ENCODE results near the gene PTGR3. TPM values are rescaled to one million over a fixed set of nuclear protein-coding genes. Genes with fewer than 3 reads are reported as not detected.

PTGR3 gene
- total RNA-seq, 2 experiments from 2014 or later: 14.1 to 14.3 TPM

DNA sequence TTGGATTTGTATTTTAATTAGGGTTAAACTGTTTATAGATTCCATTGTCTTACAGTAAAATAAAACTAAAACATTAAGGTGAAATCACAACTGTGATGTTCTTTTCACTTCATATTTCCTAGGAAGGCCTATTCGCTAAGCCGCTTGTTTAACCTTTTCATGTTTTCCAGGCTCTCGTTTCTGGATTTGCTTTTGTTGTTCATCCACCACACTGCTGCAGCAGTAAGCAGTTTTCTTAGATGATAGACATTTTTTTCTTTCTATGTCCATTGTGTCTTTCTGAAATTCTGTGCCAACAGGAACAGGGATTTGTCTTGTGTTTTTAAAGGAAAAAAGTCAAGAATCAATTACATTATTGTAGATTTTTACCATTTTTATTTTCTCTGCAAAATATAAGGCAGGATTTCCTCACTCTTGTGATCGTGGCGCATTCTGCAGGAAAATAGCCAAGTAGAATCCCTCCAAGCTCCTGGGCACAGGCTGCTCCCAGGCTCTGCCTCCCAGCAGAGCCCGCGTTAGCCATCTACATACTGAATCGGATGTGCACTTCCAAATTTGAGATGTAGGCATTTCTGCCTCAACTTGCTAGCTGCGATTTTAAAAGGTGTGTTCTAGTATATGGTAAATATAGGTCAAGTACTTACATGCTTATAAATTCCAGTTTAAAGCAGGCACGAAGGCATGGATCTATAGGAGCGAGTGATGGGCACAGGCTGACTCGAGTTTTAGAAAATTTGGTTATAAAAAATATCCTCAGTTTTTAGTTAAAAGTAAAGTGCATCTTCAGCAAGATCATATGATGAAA is 11.8 kb upstream of the PTGR3 start:
- intact Hi-C loops (cut with DNase I, micrococcal nuclease): no loop called here
- DNase-seq (no peak), ATAC-seq (ENCODE audit: poor library complexity) (no peak)
- no peaks in the 10 kb centered on the region for H3K27me3 ChIP-seq (ENCODE audit: control insufficient read depth in 1 of 2, insufficient read depth in 2 of 2, low read length in 2 of 2)
- Mint-ChIP-seq H3K9me3 (no peaks in the 10 kb centered on the region), H3K4me1 (ENCODE audit: low read depth) (peaks cover 92% of the 10 kb centered on the region), H3K27ac (peak overlapping the region; percentile 65), H3K36me3 (ENCODE audit: low read depth) (no peaks in the 10 kb centered on the region), H3K27me3 (no peaks in the 10 kb centered on the region), H3K4me3 (no peak overlapping the region)
- TF ChIP-seq, protein P1, sequence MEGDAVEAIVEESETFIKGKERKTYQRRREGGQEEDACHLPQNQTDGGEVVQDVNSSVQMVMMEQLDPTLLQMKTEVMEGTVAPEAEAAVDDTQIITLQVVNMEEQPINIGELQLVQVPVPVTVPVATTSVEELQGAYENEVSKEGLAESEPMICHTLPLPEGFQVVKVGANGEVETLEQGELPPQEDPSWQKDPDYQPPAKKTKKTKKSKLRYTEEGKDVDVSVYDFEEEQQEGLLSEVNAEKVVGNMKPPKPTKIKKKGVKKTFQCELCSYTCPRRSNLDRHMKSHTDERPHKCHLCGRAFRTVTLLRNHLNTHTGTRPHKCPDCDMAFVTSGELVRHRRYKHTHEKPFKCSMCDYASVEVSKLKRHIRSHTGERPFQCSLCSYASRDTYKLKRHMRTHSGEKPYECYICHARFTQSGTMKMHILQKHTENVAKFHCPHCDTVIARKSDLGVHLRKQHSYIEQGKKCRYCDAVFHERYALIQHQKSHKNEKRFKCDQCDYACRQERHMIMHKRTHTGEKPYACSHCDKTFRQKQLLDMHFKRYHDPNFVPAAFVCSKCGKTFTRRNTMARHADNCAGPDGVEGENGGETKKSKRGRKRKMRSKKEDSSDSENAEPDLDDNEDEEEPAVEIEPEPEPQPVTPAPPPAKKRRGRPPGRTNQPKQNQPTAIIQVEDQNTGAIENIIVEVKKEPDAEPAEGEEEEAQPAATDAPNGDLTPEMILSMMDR (IDR thresholded peaks at IDR 0.05): no peak
- no peak overlapping the region for H3K27ac ChIP-seq (ENCODE audit: low read depth in 1 of 2, low read length in 2 of 2)
- no peaks in the 10 kb centered on the region for H3K9me3 ChIP-seq (ENCODE audit: control insufficient read depth in 1 of 2, insufficient read depth in 1 of 2, low read length in 2 of 2)
- H3K4me1 ChIP-seq (ENCODE audit: insufficient read depth, low read length): peaks cover 48% of the 10 kb centered on the region
- H3K4me3 ChIP-seq (ENCODE audit: low read length): no peak overlapping the region
- H3K36me3 ChIP-seq (ENCODE audit: insufficient read depth, low read length): no peaks in the 10 kb centered on the region
- POLR2A ChIA-PET: interaction anchor here (1.1 to 1.2 kb wide), 2 partner anchors 9 to 11 kb away, joined by 3 read pairs; partner anchors contain the start of gene PTGR3
- CTCF ChIA-PET: interaction anchor here (0.6 kb wide), 1 partner anchor 121 kb away, joined by 3 read pairs; no protein-coding TSS in a partner anchor

DNA sequence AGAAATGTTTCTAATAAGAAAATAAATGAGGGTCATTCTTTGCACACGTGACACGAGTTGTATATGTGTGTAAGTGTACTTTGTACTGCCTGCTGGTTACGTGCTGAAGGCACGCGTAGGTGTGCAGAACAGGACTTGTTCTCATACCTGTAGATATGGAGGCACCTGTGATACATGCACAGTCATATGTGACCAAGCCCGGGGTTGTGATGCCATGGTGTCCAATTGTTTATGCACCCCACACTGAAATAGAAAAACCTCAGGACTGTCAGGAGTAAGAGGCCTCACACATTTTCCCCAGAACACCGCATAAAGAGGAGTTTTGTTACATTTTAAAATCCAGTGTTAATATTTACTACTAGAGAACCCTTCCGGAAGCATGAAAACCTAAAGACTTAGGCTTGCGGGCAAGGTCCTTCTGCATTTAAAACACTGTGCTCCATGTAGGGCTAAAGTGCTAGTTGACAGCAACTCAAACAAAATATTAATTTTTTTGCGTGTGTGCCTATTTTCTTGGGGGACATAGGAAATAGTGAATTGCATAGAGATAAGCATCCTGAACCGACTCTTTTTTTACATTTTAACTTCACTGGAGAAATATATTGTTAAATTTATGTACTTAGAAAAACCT is 10.9 kb upstream of the PTGR3 start:
- ATAC-seq (ENCODE audit: poor library complexity) (no peak), DNase-seq (no peak)
- H3K27me3 ChIP-seq (ENCODE audit: control insufficient read depth in 1 of 2, insufficient read depth in 2 of 2, low read length in 2 of 2): no peaks in the 10 kb centered on the region
- Mint-ChIP-seq H3K9me3 (no peaks in the 10 kb centered on the region), H3K27ac (peak overlapping the region; percentile 65), H3K4me1 (ENCODE audit: low read depth) (peaks cover 97% of the 10 kb centered on the region), H3K4me3 (peak overlapping the region; percentile 40), H3K27me3 (no peaks in the 10 kb centered on the region), H3K36me3 (ENCODE audit: low read depth) (no peaks in the 10 kb centered on the region)
- no peak overlapping the region for H3K27ac ChIP-seq (ENCODE audit: low read depth in 1 of 2, low read length in 2 of 2)
- peaks cover 51% of the 10 kb centered on the region for H3K4me1 ChIP-seq (ENCODE audit: insufficient read depth, low read length)
- H3K36me3 ChIP-seq (ENCODE audit: insufficient read depth, low read length): no peaks in the 10 kb centered on the region
- CTCF ChIA-PET: interaction anchor here (0.6 kb wide), 1 partner anchor 122 kb away, joined by 3 read pairs; no protein-coding TSS in a partner anchor
- TF ChIP-seq, protein P1 (IDR thresholded peaks at IDR 0.05): no peak
- H3K9me3 ChIP-seq (ENCODE audit: control insufficient read depth in 1 of 2, insufficient read depth in 1 of 2, low read length in 2 of 2): no peaks in the 10 kb centered on the region
- POLR2A ChIA-PET: no interaction called here
- no peak overlapping the region for H3K4me3 ChIP-seq (ENCODE audit: low read length)
- intact Hi-C loops (cut with DNase I, micrococcal nuclease): loop anchor here in 1 of 2 experiments (2.0 to 10.0 kb wide), 2 partner anchors 23 to 1605 kb away; partner anchors contain the start of gene ZNF236

DNA sequence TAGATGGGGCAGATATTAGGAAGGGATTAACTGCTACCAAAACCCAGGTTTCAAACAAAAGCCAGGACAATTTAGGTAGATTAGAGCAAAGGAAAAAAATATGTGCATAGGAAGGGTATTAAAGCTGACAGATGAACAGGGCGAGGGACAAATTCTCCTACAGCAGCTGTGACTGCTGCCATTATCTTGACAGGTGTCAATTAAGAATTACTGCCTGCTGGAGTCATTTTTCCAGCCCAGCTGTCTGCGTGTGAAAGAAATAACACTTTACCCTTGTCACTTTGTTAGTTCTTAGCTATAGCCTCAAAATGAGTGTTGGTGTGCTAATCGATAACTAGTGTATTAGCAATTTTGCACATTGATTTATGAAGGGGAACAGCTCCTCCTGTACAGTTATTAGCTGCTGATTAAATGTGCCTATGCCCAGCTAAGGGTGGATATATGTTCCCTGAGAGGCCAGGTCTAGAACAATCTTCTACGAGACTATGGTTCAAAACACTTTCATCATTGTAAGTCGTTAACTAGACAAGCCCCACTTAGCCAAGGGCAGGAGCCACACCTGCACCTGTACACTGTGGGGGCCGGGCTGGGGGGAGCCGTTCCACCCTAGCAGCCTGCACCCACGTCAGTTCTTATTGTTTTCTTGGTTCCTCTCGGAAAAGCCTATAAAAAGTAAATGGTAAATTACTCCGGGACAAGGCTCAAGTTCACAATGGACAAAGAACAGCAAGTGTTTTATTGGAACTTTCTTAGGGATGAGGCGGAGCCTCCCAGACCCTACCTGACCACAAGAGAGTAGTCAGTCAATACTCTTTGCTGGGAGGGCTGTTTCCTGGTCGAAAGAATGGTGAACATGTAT is 9.4 kb upstream of the PTGR3 start:
- Mint-ChIP-seq H3K36me3 (ENCODE audit: low read depth) (no peaks in the 10 kb centered on the region), H3K27ac (peak overlapping the region; percentile 80), H3K9me3 (no peaks in the 10 kb centered on the region), H3K4me1 (ENCODE audit: low read depth) (peaks cover 96% of the 10 kb centered on the region), H3K27me3 (no peaks in the 10 kb centered on the region), H3K4me3 (no peak overlapping the region)
- Histone ChIP-seq H3K4me1 (ENCODE audit: insufficient read depth, low read length) (peaks cover 46% of the 10 kb centered on the region), H3K36me3 (ENCODE audit: insufficient read depth, low read length) (no peaks in the 10 kb centered on the region), H3K9me3 (ENCODE audit: control insufficient read depth in 1 of 2, insufficient read depth in 1 of 2, low read length in 2 of 2) (no peaks in the 10 kb centered on the region), H3K27me3 (ENCODE audit: control insufficient read depth in 1 of 2, insufficient read depth in 2 of 2, low read length in 2 of 2) (no peaks in the 10 kb centered on the region), H3K27ac (ENCODE audit: low read depth in 1 of 2, low read length in 2 of 2) (no peak overlapping the region), H3K4me3 (ENCODE audit: low read length) (no peak overlapping the region)
- no peak for DNase-seq
- ChIA-PET CTCF (no interaction called here), POLR2A (interaction anchor here (1.2 to 3.0 kb wide), 2 partner anchors 8 to 28 kb away, joined by 3 to 17 read pairs; no protein-coding TSS in a partner anchor)
- intact Hi-C loops (cut with DNase I, micrococcal nuclease): loop anchor here in 1 of 2 experiments (2.0 to 10.0 kb wide), 2 partner anchors 25 to 1607 kb away; partner anchors contain the start of gene ZNF236
- no peak for ATAC-seq (ENCODE audit: poor library complexity)
- TF ChIP-seq, protein P1 (IDR thresholded peaks at IDR 0.05): no peak
